Activated T-helper 1 cell treated with anti-CD3 and anti-CD28 coated beads, Interleukin-12 subunit alpha, Interleukin-12 subunit beta, Interleukin-2, Interleukin-4 antibody, amounts not matched to agents 30 ng/mL and 10 ng/mL and 1 ng/mL, durations not matched to agents 14 hours and 24 hours and 36 hours (primary cell): ENCODE measurements around the gene PCID2. TPM values are rescaled to one million over a fixed set of nuclear protein-coding genes. Genes with fewer than 3 reads are reported as not detected.

Source experiments
- DNase-seq: peaks from one replicate; pipeline ENCODE4 v3.0.0; 2021; ENCODE audit warnings: low spot score
- H3K27ac Mint-ChIP-seq: one replicate; pipeline ENCODE4 v1.8.0; 2021; ENCODE audit warnings: mild to moderate bottlenecking, mixed read lengths
- H3K27me3 Mint-ChIP-seq: one replicate; pipeline ENCODE4 v1.8.0; 2022; ENCODE audit warnings: mild to moderate bottlenecking, moderate library complexity, mixed read lengths; ENCODE audit not compliant: insufficient read depth
- H3K36me3 Mint-ChIP-seq: one replicate; pipeline ENCODE4 v1.8.0; 2021; ENCODE audit warnings: low read depth, mixed read lengths
- H3K4me1 Mint-ChIP-seq: one replicate; pipeline ENCODE4 v1.8.0; 2021; ENCODE audit warnings: low read depth, mixed read lengths
- H3K4me3 Mint-ChIP-seq: one replicate; pipeline ENCODE4 v1.8.0; 2021; ENCODE audit warnings: mild to moderate bottlenecking, moderate library complexity, mixed read lengths
- H3K9me3 Mint-ChIP-seq: one replicate; pipeline ENCODE4 v1.8.0; 2021; ENCODE audit warnings: mixed read lengths
- intact Hi-C: fragments of 100-400 bp; cut with micrococcal nuclease; formaldehyde crosslinking; loops from one replicate; pipeline ENCODE4 v1.15.1; 2024
- total RNA-seq: library from RNA; stranded (reverse); gene quantifications from 2 replicates; pipeline ENCODE4 v1.2.3, GENCODE V29; 2022

Gene PCID2
- total RNA-seq, 1 donor from 2014 or later = 71.5 TPM

GRCh38 chr13:113153810-113154748, 54.4 kb downstream of the PCID2 start:
- intact Hi-C loops = loop anchor here (2.0 kb wide), 1 partner anchor 55 kb away; the partner anchor contains the start of genes CUL4A and PCID2
- Mint-ChIP-seq H3K4me1 (peaks cover 18% of the 10 kb centered on the region), H3K27ac (peak overlapping the region; percentile 72), H3K4me3 (peak overlapping the region; percentile 61), H3K9me3 (peaks cover 29% of the 10 kb centered on the region), H3K36me3 (peaks cover 3% of the 10 kb centered on the region), H3K27me3 (peaks cover 32% of the 10 kb centered on the region)
- peak; percentile 35 for DNase-seq

DNA sequence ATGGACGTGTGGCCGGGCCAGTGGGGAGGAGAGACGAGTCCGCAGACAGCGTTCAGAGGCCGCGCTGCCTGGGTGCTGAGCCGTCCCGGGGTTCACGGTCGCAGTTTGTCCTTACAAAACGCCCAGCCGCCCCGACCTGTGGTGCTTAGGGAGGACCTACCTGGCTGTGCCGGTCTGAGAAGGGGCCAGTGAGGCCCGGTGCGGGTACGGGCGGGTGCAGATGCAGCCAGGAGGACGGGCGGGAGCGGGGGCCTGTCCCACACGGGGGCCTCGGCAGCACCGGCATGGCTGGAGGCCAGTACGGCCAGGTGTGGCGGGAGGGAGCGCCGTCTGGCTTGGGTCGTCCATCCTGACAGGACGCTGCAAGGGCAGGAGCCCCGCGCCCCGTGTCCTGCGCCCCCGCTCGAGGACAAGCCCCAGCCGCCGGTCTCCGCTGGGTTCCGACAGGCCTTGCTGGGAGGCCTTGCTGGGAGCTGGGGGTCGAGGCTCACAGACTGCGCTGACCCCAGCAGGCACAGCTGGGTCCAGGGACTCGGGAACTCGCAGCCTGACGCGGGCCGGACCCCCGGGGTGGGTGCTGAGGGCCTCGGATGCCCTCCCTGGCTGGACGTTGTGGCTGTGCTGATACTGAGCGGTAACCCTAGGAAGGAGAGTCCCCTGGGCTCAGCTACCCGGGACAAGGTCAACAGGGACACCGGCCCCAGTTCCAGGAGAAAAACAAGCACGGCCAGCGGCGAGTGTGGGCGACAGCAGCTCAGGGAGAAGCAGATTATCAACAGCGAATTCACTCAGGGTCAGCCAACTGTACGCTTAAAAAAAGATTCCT, 55.3 kb downstream of the PCID2 start:
- peaks cover 29% of the 10 kb centered on the region for H3K9me3 Mint-ChIP-seq
- peak overlapping the region; percentile 86 for H3K27ac Mint-ChIP-seq
- intact Hi-C loops = loop anchor here (2.0 kb wide), 1 partner anchor 56 kb away; the partner anchor contains the start of genes CUL4A and PCID2
- H3K27me3 Mint-ChIP-seq = peaks cover 32% of the 10 kb centered on the region
- DNase-seq = no peak
- peaks cover 18% of the 10 kb centered on the region for H3K4me1 Mint-ChIP-seq
- peak overlapping the region; percentile 76 for H3K4me3 Mint-ChIP-seq
- peaks cover 3% of the 10 kb centered on the region for H3K36me3 Mint-ChIP-seq

GRCh38 chr13:113152691-113152983, 55.8 kb downstream of the PCID2 start:
- Mint-ChIP-seq H3K27ac (peak overlapping the region; percentile 86), H3K27me3 (peaks cover 31% of the 10 kb centered on the region), H3K36me3 (peaks cover 3% of the 10 kb centered on the region), H3K4me3 (peak overlapping the region; percentile 76), H3K4me1 (peaks cover 18% of the 10 kb centered on the region), H3K9me3 (peaks cover 29% of the 10 kb centered on the region)
- no peak for DNase-seq
- intact Hi-C loops = loop anchor here (2.0 kb wide), 1 partner anchor 56 kb away; the partner anchor contains the start of genes CUL4A and PCID2

- Mint-ChIP-seq H3K27ac (peak overlapping the region; percentile 86), H3K4me3 (peak overlapping the region; percentile 76), H3K9me3 (peaks cover 24% of the 10 kb centered on the region), H3K36me3 (peaks cover 3% of the 10 kb centered on the region), H3K4me1 (peaks cover 18% of the 10 kb centered on the region), H3K27me3 (peaks cover 30% of the 10 kb centered on the region)
- no peak for DNase-seq
- intact Hi-C loops = loop anchor here (2.0 kb wide), 1 partner anchor 57 kb away; the partner anchor contains the start of genes CUL4A and PCID2
Measured at GRCh38 chr13:113151745-113152690, 56.5 kb downstream of the PCID2 start.

DNA sequence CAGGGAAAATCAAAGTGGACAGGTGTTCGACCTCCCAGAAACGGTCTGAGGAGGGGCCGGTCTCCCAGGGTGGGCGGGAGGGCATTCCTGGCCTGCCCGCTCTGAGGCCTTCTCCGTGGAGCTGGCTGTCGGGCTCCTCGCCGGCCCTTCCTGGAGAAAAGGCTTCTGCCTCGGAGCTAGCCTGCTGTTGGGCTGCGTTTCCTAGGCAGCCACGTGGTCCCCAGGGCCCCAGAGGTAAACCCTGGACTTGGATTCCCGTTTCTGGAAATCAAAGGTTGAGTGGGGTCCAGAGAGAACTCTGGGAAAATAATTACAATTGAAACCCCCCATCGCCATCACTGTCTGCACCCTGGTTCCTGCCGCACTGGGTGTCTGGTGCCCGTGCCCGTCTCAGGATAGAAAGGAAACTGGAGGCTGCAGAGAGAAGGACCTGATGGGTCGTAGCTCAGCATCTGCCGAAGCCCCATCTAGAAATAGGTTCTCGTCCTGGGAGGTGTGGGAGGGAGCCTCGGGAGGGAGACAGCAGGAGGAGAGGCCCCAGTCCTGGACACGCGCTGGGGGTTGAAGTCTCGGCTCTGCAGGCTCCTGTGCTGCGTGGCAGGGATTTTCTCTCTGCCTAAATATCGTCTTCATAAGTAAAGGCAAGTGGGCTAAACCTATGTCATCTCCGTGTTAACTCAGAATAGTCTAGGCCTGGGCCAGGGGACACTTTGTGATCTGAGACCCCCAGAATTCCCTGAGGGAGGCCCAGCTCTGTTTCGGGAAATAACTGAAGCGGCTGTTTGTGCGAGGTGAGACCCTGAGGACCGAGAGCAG, 57.7 kb downstream of the PCID2 start:
- H3K27me3 Mint-ChIP-seq = peaks cover 28% of the 10 kb centered on the region
- H3K9me3 Mint-ChIP-seq = peaks cover 14% of the 10 kb centered on the region
- no peak for DNase-seq
- peaks cover 18% of the 10 kb centered on the region for H3K4me1 Mint-ChIP-seq
- peaks cover 3% of the 10 kb centered on the region for H3K36me3 Mint-ChIP-seq
- no peak overlapping the region for H3K4me3 Mint-ChIP-seq
- H3K27ac Mint-ChIP-seq = no peak overlapping the region
- intact Hi-C loops = no loop called here

- H3K36me3 Mint-ChIP-seq = no peaks in the 10 kb centered on the region
Measured at GRCh38 chr13:113149711-113150549, 58.5 kb downstream of the PCID2 start.

DNA sequence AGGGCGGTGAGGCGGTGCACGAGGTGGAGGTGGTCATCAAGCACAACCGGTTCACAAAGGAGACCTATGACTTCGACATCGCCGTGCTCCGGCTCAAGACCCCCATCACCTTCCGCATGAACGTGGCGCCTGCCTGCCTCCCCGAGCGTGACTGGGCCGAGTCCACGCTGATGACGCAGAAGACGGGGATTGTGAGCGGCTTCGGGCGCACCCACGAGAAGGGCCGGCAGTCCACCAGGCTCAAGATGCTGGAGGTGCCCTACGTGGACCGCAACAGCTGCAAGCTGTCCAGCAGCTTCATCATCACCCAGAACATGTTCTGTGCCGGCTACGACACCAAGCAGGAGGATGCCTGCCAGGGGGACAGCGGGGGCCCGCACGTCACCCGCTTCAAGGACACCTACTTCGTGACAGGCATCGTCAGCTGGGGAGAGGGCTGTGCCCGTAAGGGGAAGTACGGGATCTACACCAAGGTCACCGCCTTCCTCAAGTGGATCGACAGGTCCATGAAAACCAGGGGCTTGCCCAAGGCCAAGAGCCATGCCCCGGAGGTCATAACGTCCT, 59.4 kb downstream of the PCID2 start:
- H3K27me3 Mint-ChIP-seq = peaks cover 28% of the 10 kb centered on the region
- no peak overlapping the region for H3K4me3 Mint-ChIP-seq
- H3K27ac Mint-ChIP-seq = no peak overlapping the region
- H3K36me3 Mint-ChIP-seq = no peaks in the 10 kb centered on the region
- DNase-seq = no peak
- no peaks in the 10 kb centered on the region for H3K9me3 Mint-ChIP-seq
- peaks cover 11% of the 10 kb centered on the region for H3K4me1 Mint-ChIP-seq
- intact Hi-C loops = no loop called here

More at GRCh38 chr13:113149711-113150549, 58.5 kb downstream of the PCID2 start:
- intact Hi-C loops = no loop called here
- Mint-ChIP-seq H3K27ac (no peak overlapping the region), H3K4me1 (peaks cover 16% of the 10 kb centered on the region), H3K27me3 (peaks cover 30% of the 10 kb centered on the region), H3K4me3 (no peak overlapping the region), H3K9me3 (peaks cover 5% of the 10 kb centered on the region)
- no peak for DNase-seq

GRCh38 chr13:113148407-113148806, 60.1 kb downstream of the PCID2 start:
- intact Hi-C loops = no loop called here
- H3K4me1 Mint-ChIP-seq = peaks cover 11% of the 10 kb centered on the region
- H3K36me3 Mint-ChIP-seq = no peaks in the 10 kb centered on the region
- H3K27ac Mint-ChIP-seq = no peak overlapping the region
- H3K27me3 Mint-ChIP-seq = peaks cover 24% of the 10 kb centered on the region
- DNase-seq = no peak
- H3K4me3 Mint-ChIP-seq = no peak overlapping the region
- no peaks in the 10 kb centered on the region for H3K9me3 Mint-ChIP-seq

DNA sequence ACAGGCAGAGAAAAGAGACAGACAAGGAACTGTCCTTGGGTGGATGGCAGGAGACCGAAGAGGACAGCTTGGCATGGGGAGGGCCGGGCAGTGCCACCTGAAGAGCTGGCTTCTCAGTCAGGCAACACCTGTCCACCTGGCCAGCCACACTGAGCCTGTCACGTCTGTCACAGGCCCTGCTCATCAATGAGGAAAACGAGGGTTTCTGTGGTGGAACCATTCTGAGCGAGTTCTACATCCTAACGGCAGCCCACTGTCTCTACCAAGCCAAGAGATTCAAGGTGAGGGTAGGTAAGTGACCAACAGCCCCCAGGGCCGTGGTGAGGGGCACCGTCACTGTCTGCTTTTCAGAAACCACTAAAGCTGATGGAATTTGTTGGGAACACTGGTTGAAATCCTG, 61.3 kb downstream of the PCID2 start:
- Mint-ChIP-seq H3K36me3 (no peaks in the 10 kb centered on the region), H3K27me3 (peaks cover 18% of the 10 kb centered on the region), H3K9me3 (no peaks in the 10 kb centered on the region), H3K27ac (no peak overlapping the region), H3K4me1 (peaks cover 3% of the 10 kb centered on the region), H3K4me3 (no peak overlapping the region)
- no peak for DNase-seq
- intact Hi-C loops = no loop called here

- Mint-ChIP-seq H3K4me1 (no peaks in the 10 kb centered on the region), H3K27me3 (peaks cover 16% of the 10 kb centered on the region), H3K36me3 (no peaks in the 10 kb centered on the region), H3K27ac (no peak overlapping the region), H3K9me3 (no peaks in the 10 kb centered on the region), H3K4me3 (no peak overlapping the region)
- no peak for DNase-seq
- intact Hi-C loops = no loop called here
Measured at GRCh38 chr13:113146750-113147149, 61.7 kb downstream of the PCID2 start.
